ENCODE measurements around the gene TEKT2.

Gene TEKT2

GRCh38 chr1:36126797-36127500, 43.1 kb downstream of the TEKT2 start:
- no peaks in the 10 kb centered on the region for H3K36me3 ChIP-seq (ENCODE audit: control insufficient read depth in 2 of 2, insufficient read depth in 2 of 2, low read length in 2 of 2)
- no peak overlapping the region for H3K27ac ChIP-seq (ENCODE audit: low read depth in 2 of 2, low read length in 2 of 2)
- peaks cover 2% of the 10 kb centered on the region in 2 donors for H3K4me1 ChIP-seq (ENCODE audit: control insufficient read depth in 2 of 2, insufficient read depth in 2 of 2, low read length in 2 of 2)
- peaks cover 16 to 20% of the 10 kb centered on the region in 2 donors for H3K27me3 ChIP-seq (ENCODE audit: control insufficient read depth in 2 of 2, insufficient read depth in 2 of 2, low read length in 2 of 2)
- H3K9me3 ChIP-seq (ENCODE audit: control insufficient read depth in 2 of 2, low read length in 2 of 2): no peaks in the 10 kb centered on the region
- no peak overlapping the region for H3K9ac ChIP-seq (ENCODE audit: low read depth in 1 of 2, low read length in 2 of 2)
- H3K4me3 ChIP-seq (ENCODE audit: low read length in 2 of 2): no peak overlapping the region

GRCh38 chr1:36128126-36128904, 44.4 kb downstream of the TEKT2 start:
- no peaks in the 10 kb centered on the region for H3K9me3 ChIP-seq (ENCODE audit: control insufficient read depth in 2 of 2, low read length in 2 of 2)
- H3K9ac ChIP-seq (ENCODE audit: low read depth in 1 of 2, low read length in 2 of 2): no peak overlapping the region
- no peak overlapping the region for H3K27ac ChIP-seq (ENCODE audit: low read depth in 2 of 2, low read length in 2 of 2)
- H3K4me1 ChIP-seq (ENCODE audit: control insufficient read depth in 2 of 2, insufficient read depth in 2 of 2, low read length in 2 of 2): peaks cover 3 to 4% of the 10 kb centered on the region in 2 donors
- no peaks in the 10 kb centered on the region for H3K36me3 ChIP-seq (ENCODE audit: control insufficient read depth in 2 of 2, insufficient read depth in 2 of 2, low read length in 2 of 2)
- H3K27me3 ChIP-seq (ENCODE audit: control insufficient read depth in 2 of 2, insufficient read depth in 2 of 2, low read length in 2 of 2): peaks cover 14 to 17% of the 10 kb centered on the region in 2 donors
- no peak overlapping the region for H3K4me3 ChIP-seq (ENCODE audit: low read length in 2 of 2)

- H3K4me3 ChIP-seq (ENCODE audit: low read length in 2 of 2): no peak overlapping the region
- no peaks in the 10 kb centered on the region for H3K36me3 ChIP-seq (ENCODE audit: control insufficient read depth in 2 of 2, insufficient read depth in 2 of 2, low read length in 2 of 2)
- H3K9me3 ChIP-seq (ENCODE audit: control insufficient read depth in 2 of 2, low read length in 2 of 2): no peaks in the 10 kb centered on the region
- H3K27me3 ChIP-seq (ENCODE audit: control insufficient read depth in 2 of 2, insufficient read depth in 2 of 2, low read length in 2 of 2): peaks cover 12 to 17% of the 10 kb centered on the region in 2 donors
- no peak overlapping the region for H3K9ac ChIP-seq (ENCODE audit: low read depth in 1 of 2, low read length in 2 of 2)
- peaks cover 8 to 9% of the 10 kb centered on the region in 2 donors for H3K4me1 ChIP-seq (ENCODE audit: control insufficient read depth in 2 of 2, insufficient read depth in 2 of 2, low read length in 2 of 2)
- H3K27ac ChIP-seq (ENCODE audit: low read depth in 2 of 2, low read length in 2 of 2): no peak overlapping the region
These were observed 45.0 kb downstream of the TEKT2 start for GRCh38 chr1:36128905-36129206.

- H3K27me3 ChIP-seq (ENCODE audit: control insufficient read depth in 2 of 2, insufficient read depth in 2 of 2, low read length in 2 of 2): no peaks in the 10 kb centered on the region
- H3K36me3 ChIP-seq (ENCODE audit: control insufficient read depth in 2 of 2, insufficient read depth in 2 of 2, low read length in 2 of 2): peaks cover 7 to 14% of the 10 kb centered on the region in 2 donors
- H3K9me3 ChIP-seq (ENCODE audit: control insufficient read depth in 2 of 2, low read length in 2 of 2): no peaks in the 10 kb centered on the region
- H3K9ac ChIP-seq (ENCODE audit: low read depth in 1 of 2, low read length in 2 of 2): no peak overlapping the region
- peaks cover 7 to 11% of the 10 kb centered on the region in 2 donors for H3K4me1 ChIP-seq (ENCODE audit: control insufficient read depth in 2 of 2, insufficient read depth in 2 of 2, low read length in 2 of 2)
- H3K4me3 ChIP-seq (ENCODE audit: low read length in 2 of 2): no peak overlapping the region
- no peak overlapping the region for H3K27ac ChIP-seq (ENCODE audit: low read depth in 2 of 2, low read length in 2 of 2)
These were observed 48.1 kb downstream of the TEKT2 start for GRCh38 chr1:36132029-36132428.

GRCh38 chr1:36133484-36133883, 49.6 kb downstream of the TEKT2 start:
- no peak overlapping the region for H3K27ac ChIP-seq (ENCODE audit: low read depth in 2 of 2, low read length in 2 of 2)
- H3K27me3 ChIP-seq (ENCODE audit: control insufficient read depth in 2 of 2, insufficient read depth in 2 of 2, low read length in 2 of 2): no peaks in the 10 kb centered on the region
- H3K9ac ChIP-seq (ENCODE audit: low read depth in 1 of 2, low read length in 2 of 2): no peak overlapping the region
- peaks cover 18 to 29% of the 10 kb centered on the region in 2 donors for H3K36me3 ChIP-seq (ENCODE audit: control insufficient read depth in 2 of 2, insufficient read depth in 2 of 2, low read length in 2 of 2)
- peaks cover 7 to 11% of the 10 kb centered on the region in 2 donors for H3K4me1 ChIP-seq (ENCODE audit: control insufficient read depth in 2 of 2, insufficient read depth in 2 of 2, low read length in 2 of 2)
- no peaks in the 10 kb centered on the region for H3K9me3 ChIP-seq (ENCODE audit: control insufficient read depth in 2 of 2, low read length in 2 of 2)
- no peak overlapping the region for H3K4me3 ChIP-seq (ENCODE audit: low read length in 2 of 2)

DNA sequence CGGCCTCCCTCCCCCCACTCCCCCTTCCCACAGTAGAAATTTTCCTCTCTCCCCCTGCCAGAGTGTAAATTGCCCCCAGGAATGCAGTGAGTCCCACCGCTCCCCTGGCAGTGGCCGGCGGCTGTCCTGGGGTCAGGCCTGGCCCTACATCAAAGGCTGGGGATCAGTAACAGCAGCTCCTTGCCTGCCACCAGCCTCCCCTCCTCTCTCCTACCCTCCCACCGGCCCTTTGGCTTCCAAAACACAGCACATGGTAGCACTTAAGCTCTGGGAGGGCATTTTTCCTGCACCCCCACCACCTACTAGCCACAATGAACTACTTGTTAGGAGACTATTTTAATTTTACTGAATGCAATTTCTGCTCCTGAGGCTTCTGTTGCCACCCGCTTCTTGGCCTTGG, 50.1 kb downstream of the TEKT2 start:
- peaks cover 7 to 11% of the 10 kb centered on the region in 2 donors for H3K4me1 ChIP-seq (ENCODE audit: control insufficient read depth in 2 of 2, insufficient read depth in 2 of 2, low read length in 2 of 2)
- no peaks in the 10 kb centered on the region for H3K9me3 ChIP-seq (ENCODE audit: control insufficient read depth in 2 of 2, low read length in 2 of 2)
- H3K27me3 ChIP-seq (ENCODE audit: control insufficient read depth in 2 of 2, insufficient read depth in 2 of 2, low read length in 2 of 2): no peaks in the 10 kb centered on the region
- peaks cover 18 to 29% of the 10 kb centered on the region in 2 donors for H3K36me3 ChIP-seq (ENCODE audit: control insufficient read depth in 2 of 2, insufficient read depth in 2 of 2, low read length in 2 of 2)
- no peak overlapping the region for H3K9ac ChIP-seq (ENCODE audit: low read depth in 1 of 2, low read length in 2 of 2)
- H3K4me3 ChIP-seq (ENCODE audit: low read length in 2 of 2): no peak overlapping the region
- H3K27ac ChIP-seq (ENCODE audit: low read depth in 2 of 2, low read length in 2 of 2): no peak overlapping the region

DNA sequence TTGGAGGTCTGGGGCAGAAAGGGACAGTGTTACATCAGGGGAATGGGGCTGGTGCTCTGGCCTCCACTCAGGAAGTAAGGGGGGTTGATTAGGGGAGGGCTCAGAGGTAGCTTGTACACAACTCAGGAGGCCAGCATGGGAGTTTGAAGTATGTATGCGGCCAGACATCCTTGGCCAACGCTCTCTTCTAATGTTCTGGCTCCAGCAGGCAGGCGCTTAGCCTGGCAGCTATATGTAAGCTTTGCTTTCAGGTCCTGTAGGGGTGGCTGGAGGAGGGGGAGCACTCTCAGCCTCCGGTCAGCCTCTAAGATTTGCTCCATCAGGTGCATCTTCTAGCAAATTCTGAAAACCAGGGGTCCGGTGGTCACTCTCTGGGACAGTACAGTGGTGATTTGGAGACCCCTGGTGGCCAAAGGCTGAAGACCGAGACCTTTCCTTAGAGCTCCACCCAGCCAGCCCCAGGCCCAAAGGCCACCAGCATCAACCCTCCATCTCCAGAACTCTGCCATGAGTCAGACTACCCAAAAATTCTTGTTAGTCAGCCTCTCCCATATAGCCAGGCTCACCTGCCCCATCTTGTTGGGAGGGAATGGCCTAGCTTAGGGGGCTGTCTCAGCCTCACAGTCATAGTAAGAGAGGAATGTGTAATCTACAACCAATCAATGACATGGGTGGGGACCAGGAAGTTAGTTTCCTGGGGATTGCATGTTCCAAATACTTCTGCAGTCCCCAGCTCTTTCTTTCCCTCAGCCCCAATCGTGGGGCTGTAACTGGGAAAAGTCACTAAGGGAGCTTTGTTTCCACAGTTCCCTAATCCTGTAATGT, 50.8 kb downstream of the TEKT2 start:
- Histone ChIP-seq H3K9me3 (ENCODE audit: control insufficient read depth in 2 of 2, low read length in 2 of 2) (no peaks in the 10 kb centered on the region), H3K27me3 (ENCODE audit: control insufficient read depth in 2 of 2, insufficient read depth in 2 of 2, low read length in 2 of 2) (no peaks in the 10 kb centered on the region), H3K36me3 (ENCODE audit: control insufficient read depth in 2 of 2, insufficient read depth in 2 of 2, low read length in 2 of 2) (peaks cover 22 to 35% of the 10 kb centered on the region in 2 donors), H3K27ac (ENCODE audit: low read depth in 2 of 2, low read length in 2 of 2) (no peak overlapping the region), H3K9ac (ENCODE audit: low read depth in 1 of 2, low read length in 2 of 2) (no peak overlapping the region), H3K4me1 (ENCODE audit: control insufficient read depth in 2 of 2, insufficient read depth in 2 of 2, low read length in 2 of 2) (peaks cover 7 to 11% of the 10 kb centered on the region in 2 donors), H3K4me3 (ENCODE audit: low read length in 2 of 2) (no peak overlapping the region)

- Histone ChIP-seq H3K27me3 (ENCODE audit: control insufficient read depth in 2 of 2, insufficient read depth in 2 of 2, low read length in 2 of 2) (no peaks in the 10 kb centered on the region), H3K9me3 (ENCODE audit: control insufficient read depth in 2 of 2, low read length in 2 of 2) (no peaks in the 10 kb centered on the region), H3K36me3 (ENCODE audit: control insufficient read depth in 2 of 2, insufficient read depth in 2 of 2, low read length in 2 of 2) (peaks cover 28 to 41% of the 10 kb centered on the region in 2 donors), H3K9ac (ENCODE audit: low read depth in 1 of 2, low read length in 2 of 2) (no peak overlapping the region), H3K27ac (ENCODE audit: low read depth in 2 of 2, low read length in 2 of 2) (no peak overlapping the region), H3K4me3 (ENCODE audit: low read length in 2 of 2) (no peak overlapping the region), H3K4me1 (ENCODE audit: control insufficient read depth in 2 of 2, insufficient read depth in 2 of 2, low read length in 2 of 2) (peaks cover 7 to 11% of the 10 kb centered on the region in 2 donors)
These were observed 51.4 kb downstream of the TEKT2 start for GRCh38 chr1:36135330-36135667.

GRCh38 chr1:36135796-36136195, 51.9 kb downstream of the TEKT2 start:
- no peaks in the 10 kb centered on the region for H3K27me3 ChIP-seq (ENCODE audit: control insufficient read depth in 2 of 2, insufficient read depth in 2 of 2, low read length in 2 of 2)
- no peak overlapping the region for H3K4me3 ChIP-seq (ENCODE audit: low read length in 2 of 2)
- H3K4me1 ChIP-seq (ENCODE audit: control insufficient read depth in 2 of 2, insufficient read depth in 2 of 2, low read length in 2 of 2): peaks cover 7 to 11% of the 10 kb centered on the region in 2 donors
- H3K36me3 ChIP-seq (ENCODE audit: control insufficient read depth in 2 of 2, insufficient read depth in 2 of 2, low read length in 2 of 2): peaks cover 28 to 41% of the 10 kb centered on the region in 2 donors
- H3K9ac ChIP-seq (ENCODE audit: low read depth in 1 of 2, low read length in 2 of 2): no peak overlapping the region
- H3K9me3 ChIP-seq (ENCODE audit: control insufficient read depth in 2 of 2, low read length in 2 of 2): no peaks in the 10 kb centered on the region
- H3K27ac ChIP-seq (ENCODE audit: low read depth in 2 of 2, low read length in 2 of 2): no peak overlapping the region

DNA sequence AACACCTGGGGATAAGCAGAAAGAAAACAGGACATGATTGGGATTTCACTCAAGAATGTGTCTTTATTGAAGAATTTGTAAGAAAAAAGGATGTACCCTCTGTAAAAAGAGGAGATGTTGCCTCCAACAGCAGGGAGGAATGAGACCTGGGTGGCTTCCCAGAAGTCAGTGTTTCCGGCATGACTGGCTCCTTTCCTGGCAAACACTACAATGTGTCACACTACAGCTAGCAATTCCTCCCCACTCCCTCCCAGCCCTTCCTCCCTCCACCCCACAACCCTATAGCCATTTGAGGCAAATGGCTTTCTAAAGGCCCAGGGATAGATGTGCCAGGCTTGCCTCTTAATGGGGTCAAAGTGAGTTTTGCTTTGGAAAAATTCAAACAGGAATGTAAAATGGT, 52.6 kb downstream of the TEKT2 start:
- Histone ChIP-seq H3K27me3 (ENCODE audit: control insufficient read depth in 2 of 2, insufficient read depth in 2 of 2, low read length in 2 of 2) (no peaks in the 10 kb centered on the region), H3K9me3 (ENCODE audit: control insufficient read depth in 2 of 2, low read length in 2 of 2) (no peaks in the 10 kb centered on the region), H3K4me3 (ENCODE audit: low read length in 2 of 2) (no peak overlapping the region), H3K9ac (ENCODE audit: low read depth in 1 of 2, low read length in 2 of 2) (no peak overlapping the region), H3K4me1 (ENCODE audit: control insufficient read depth in 2 of 2, insufficient read depth in 2 of 2, low read length in 2 of 2) (peaks cover 7 to 11% of the 10 kb centered on the region in 2 donors), H3K27ac (ENCODE audit: low read depth in 2 of 2, low read length in 2 of 2) (no peak overlapping the region), H3K36me3 (ENCODE audit: control insufficient read depth in 2 of 2, insufficient read depth in 2 of 2, low read length in 2 of 2) (peaks cover 28 to 41% of the 10 kb centered on the region in 2 donors)

Measured in mucosa of rectum (tissue), 2 donors.